CD4-positive, alpha-beta T cell (primary cell): ENCODE measurements around the gene PRND. TPM values are rescaled to one million over a fixed set of nuclear protein-coding genes. Genes with fewer than 3 reads are reported as not detected.

Experiments used
- ATAC-seq: fragments of 200-7000 bp; cut with Tn5 transposase; one replicate; pipeline ENCODE4 v1.10.0; 2022; ENCODE audit warnings: mild to moderate bottlenecking; ENCODE audit not compliant: poor library complexity
- CTCF ChIA-PET: fragments of 350-600 bp; sonication (Branson Sonifier 250); formaldehyde crosslinking; loops from one replicate; lab custom pipeline; 2021; ENCODE audit warnings: antibody characterized with exemption, inconsistent platforms; lab: Charles Lee
- POLR2A ChIA-PET: fragments of 350-600 bp; sonication (Branson Sonifier 250); formaldehyde crosslinking; loops from one replicate; lab custom pipeline; 2021; ENCODE audit warnings: antibody characterized with exemption, inconsistent platforms; lab: Charles Lee
- DNase-seq, 14 experiments: peaks; one replicate each; pipeline ENCODE4 v3.0.0-alpha.2; 2013 to 2020; ENCODE audit warnings: mixed read lengths in 2 of 14
- H3K27ac ChIP-seq, 2 donors: one replicate each; pipeline versions ENCODE4 v1.5.1 to v1.7.0; 2013; ENCODE audit warnings: low read length in 2 of 2, low read depth in 1 of 2, mild to moderate bottlenecking in 1 of 2
- H3K27me3 ChIP-seq, 2 experiments: 1 replicate in 1 of 2; 2 replicates in 1 of 2; pipeline versions ENCODE4 v1.6.1 to v1.7.0; 2013; ENCODE audit warnings: low read length in 2 of 2, control low read depth in 1 of 2, mild to moderate bottlenecking in 1 of 2, moderate library complexity in 1 of 2; ENCODE audit not compliant: insufficient read depth in 2 of 2, control insufficient read depth in 1 of 2
- H3K36me3 ChIP-seq: one replicate; pipeline ENCODE4 v1.6.1; 2013; ENCODE audit warnings: low read length, control low read depth; ENCODE audit not compliant: insufficient read depth
- H3K4me1 ChIP-seq: one replicate; pipeline ENCODE4 v1.6.1; 2013; ENCODE audit warnings: low read length, control low read depth; ENCODE audit not compliant: insufficient read depth
- H3K4me3 ChIP-seq: one replicate; pipeline ENCODE4 v1.5.1; 2013; ENCODE audit warnings: mild to moderate bottlenecking, low read length, moderate library complexity
- H3K9me3 ChIP-seq, 2 experiments: 1 replicate in 1 of 2; 2 replicates in 1 of 2; pipeline versions ENCODE4 v1.6.1 to v1.7.0; 2013; ENCODE audit warnings: low read length in 2 of 2, mild to moderate bottlenecking in 2 of 2, control low read depth in 1 of 2, moderate library complexity in 1 of 2; ENCODE audit not compliant: control insufficient read depth in 1 of 2, insufficient read depth in 1 of 2
- H3K27ac Mint-ChIP-seq: one replicate; pipeline ENCODE4 v1.8.0; 2020; ENCODE audit warnings: mixed read lengths
- H3K27me3 Mint-ChIP-seq: one replicate; pipeline ENCODE4 v1.8.0; 2021; ENCODE audit warnings: mixed read lengths
- H3K36me3 Mint-ChIP-seq: one replicate; pipeline ENCODE4 v1.8.0; 2021; ENCODE audit warnings: low read depth, mixed read lengths
- H3K4me1 Mint-ChIP-seq: one replicate; pipeline ENCODE4 v1.8.0; 2021; ENCODE audit warnings: low read depth, mixed read lengths
- H3K4me3 Mint-ChIP-seq: one replicate; pipeline ENCODE4 v1.8.0; 2020; ENCODE audit warnings: mild to moderate bottlenecking, mixed read lengths
- H3K9me3 Mint-ChIP-seq: one replicate; pipeline ENCODE4 v1.8.0; 2020; ENCODE audit warnings: mixed read lengths
- CTCF ChIP-seq: fragments of 200-600 bp; IDR thresholded peaks from one replicate; pipeline ENCODE4 v1.8.0; 2022; ENCODE audit warnings: antibody characterized with exemption, mild to moderate bottlenecking
- intact Hi-C, 2 experiments: fragments of 100-400 bp; cut with DNase I in 1 of 2; cut with micrococcal nuclease in 1 of 2; formaldehyde crosslinking; loops; one replicate each; pipeline versions ENCODE4 v1.15.1 to v1.9.0; 2023 to 2025; cut with DNase I, micrococcal nuclease
- total RNA-seq, 174 experiments: library from RNA in 2 of 174; stranded (reverse) in 2 of 174; gene quantifications; one replicate each; pipeline ENCODE4 v1.2.3 and lab custom pipeline; 2021 to 2026

PRND gene
- total RNA-seq, 2 experiments from 2014 or later = not detected

GRCh38 chr20:4714818-4715217, 6.9 kb upstream of the PRND start:
- ChIA-PET CTCF (no interaction called here), POLR2A (no interaction called here)
- Histone ChIP-seq H3K27me3 (no peaks in the 10 kb centered on the region), H3K4me3 (no peak overlapping the region), H3K27ac (no peak overlapping the region), H3K36me3 (no peaks in the 10 kb centered on the region), H3K4me1 (peaks cover 3% of the 10 kb centered on the region), H3K9me3 (no peaks in the 10 kb centered on the region)
- H3K4me3 Mint-ChIP-seq = no peak overlapping the region
- ATAC-seq (no peak), DNase-seq (no peak)
- no peaks in the 10 kb centered on the region for H3K9me3 Mint-ChIP-seq
- H3K27ac Mint-ChIP-seq = no peak overlapping the region
- intact Hi-C loops = no loop called here
- TF ChIP-seq CTCF = no peak
- no peaks in the 10 kb centered on the region for H3K4me1 Mint-ChIP-seq
- no peaks in the 10 kb centered on the region for H3K27me3 Mint-ChIP-seq
- H3K36me3 Mint-ChIP-seq = no peaks in the 10 kb centered on the region

GRCh38 chr20:4717816-4718570, 3.7 kb upstream of the PRND start:
- Histone ChIP-seq H3K27ac (no peak overlapping the region), H3K9me3 (no peaks in the 10 kb centered on the region), H3K4me1 (peaks cover 6% of the 10 kb centered on the region), H3K27me3 (no peaks in the 10 kb centered on the region), H3K4me3 (no peak overlapping the region), H3K36me3 (no peaks in the 10 kb centered on the region)
- ChIA-PET CTCF (no interaction called here), POLR2A (no interaction called here)
- Mint-ChIP-seq H3K4me3 (no peak overlapping the region), H3K36me3 (no peaks in the 10 kb centered on the region), H3K4me1 (peaks cover 12% of the 10 kb centered on the region), H3K27ac (no peak overlapping the region), H3K9me3 (no peaks in the 10 kb centered on the region), H3K27me3 (no peaks in the 10 kb centered on the region)
- intact Hi-C loops = no loop called here
- TF ChIP-seq CTCF = no peak
- DNase-seq (no peak), ATAC-seq (no peak)

- DNase-seq (no peak), ATAC-seq (no peak)
- Histone ChIP-seq H3K36me3 (no peaks in the 10 kb centered on the region), H3K4me1 (peaks cover 6% of the 10 kb centered on the region), H3K9me3 (no peaks in the 10 kb centered on the region), H3K27me3 (no peaks in the 10 kb centered on the region), H3K4me3 (no peak overlapping the region), H3K27ac (no peak overlapping the region)
- no peak overlapping the region for H3K27ac Mint-ChIP-seq
- H3K9me3 Mint-ChIP-seq = no peaks in the 10 kb centered on the region
- H3K4me1 Mint-ChIP-seq = peaks cover 12% of the 10 kb centered on the region
- intact Hi-C loops = no loop called here
- H3K27me3 Mint-ChIP-seq = no peaks in the 10 kb centered on the region
- H3K4me3 Mint-ChIP-seq = no peak overlapping the region
- TF ChIP-seq CTCF = no peak
- no peaks in the 10 kb centered on the region for H3K36me3 Mint-ChIP-seq
- POLR2A ChIA-PET = no interaction called here
- CTCF ChIA-PET = interaction anchor here (1.6 kb wide), 1 partner anchor 106 kb away, joined by 8 read pairs; no protein-coding TSS in a partner anchor
Observed at GRCh38 chr20:4719190-4719589, 2.5 kb upstream of the PRND start.
